IMR-90 (cell line): ENCODE measurements around the gene LARP1B.
"Not testable (repeated sequence)": the region's sequence is repeated elsewhere in the genome, so short reads cannot be mapped to it uniquely, and the experiment has no call there.

Experiments used
- BHLHE40 ChIP-seq: fragments of 150-350 bp; IDR thresholded peaks from 2 replicates; pipeline ENCODE4 v1.6.1; 2016; ENCODE audit warnings: mild to moderate bottlenecking, low read depth, low read length
- CEBPB ChIP-seq: IDR thresholded peaks from 2 replicates; pipeline ENCODE4 v1.6.1; 2012; ENCODE audit warnings: low read depth, low read length, improper control_type of control experiment
- FOS ChIP-seq: fragments of 150-350 bp; IDR thresholded peaks from 2 replicates; pipeline ENCODE4 v1.6.1; 2016; ENCODE audit warnings: low read depth, low read length
- MAFK ChIP-seq: IDR thresholded peaks from 2 replicates; pipeline ENCODE4 v1.6.1; 2012; ENCODE audit warnings: low read depth, low read length, improper control_type of control experiment
- MAZ ChIP-seq: IDR thresholded peaks from 2 replicates; pipeline ENCODE4 v1.6.1; 2012; ENCODE audit warnings: low read depth, mild to moderate bottlenecking, low read length, improper control_type of control experiment, moderate library complexity, borderline replicate concordance
- MXI1 ChIP-seq: IDR thresholded peaks from 2 replicates; pipeline ENCODE4 v1.6.1; 2012; ENCODE audit warnings: low read depth, mild to moderate bottlenecking, low read length, moderate library complexity, borderline replicate concordance
- NFE2L2 ChIP-seq: fragments of 150-350 bp; IDR thresholded peaks from 2 replicates; pipeline ENCODE4 v1.6.1; 2016; ENCODE audit warnings: low read depth, mild to moderate bottlenecking, low read length
- POLR2A ChIP-seq: IDR thresholded peaks from 2 replicates; pipeline ENCODE4 v1.6.1; 2012; ENCODE audit warnings: mild to moderate bottlenecking, low read depth, low read length
- RAD21 ChIP-seq: IDR thresholded peaks from 2 replicates; pipeline ENCODE4 v1.6.1; 2012; ENCODE audit warnings: low read length, improper control_type of control experiment
- RCOR1 ChIP-seq: IDR thresholded peaks from 2 replicates; pipeline ENCODE4 v1.6.1; 2012; ENCODE audit warnings: mild to moderate bottlenecking, low read length, improper control_type of control experiment; ENCODE audit not compliant: insufficient replicate concordance
- RFX5 ChIP-seq: IDR thresholded peaks from 2 replicates; pipeline ENCODE4 v1.8.0; 2012; ENCODE audit warnings: low read depth, mild to moderate bottlenecking, low read length, moderate library complexity
- SMC3 ChIP-seq: fragments of 150-350 bp; IDR thresholded peaks from 2 replicates; pipeline ENCODE4 v1.6.1; 2016; ENCODE audit warnings: low read depth, mild to moderate bottlenecking, antibody characterized with exemption, low read length, moderate library complexity
- TF ChIP-seq, protein P1 (sequence below): conservative IDR thresholded peaks from 2 replicates; pipeline ENCODE4 v1.5.1; 2012; ENCODE audit warnings: mild to moderate bottlenecking, low read depth, low read length, improper control_type of control experiment
- TF ChIP-seq, protein P2 (sequence below): fragments of 150-350 bp; IDR thresholded peaks from 2 replicates; pipeline ENCODE4 v1.6.1; 2017; ENCODE audit warnings: mild to moderate bottlenecking, antibody characterized with exemption, low read length, low read depth

DNA sequence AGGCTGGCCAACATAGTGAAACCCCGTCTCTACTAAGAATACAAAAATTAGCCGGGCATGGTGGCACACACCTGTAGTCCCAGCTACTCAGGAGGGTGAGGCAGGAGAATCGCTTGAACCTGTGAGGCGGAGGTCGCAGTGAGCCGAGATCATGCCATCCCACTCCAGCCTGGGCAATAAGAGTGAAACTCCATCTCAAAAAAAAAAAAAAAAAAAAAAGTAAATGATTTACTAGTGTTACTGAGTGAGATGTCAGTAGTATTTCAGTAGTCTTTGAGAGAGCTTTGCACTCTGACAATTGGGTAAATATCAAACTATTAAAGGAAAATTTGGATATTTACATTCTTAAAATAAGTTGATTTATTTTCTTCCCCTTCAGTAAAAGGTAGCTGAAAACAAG, 34.2 kb downstream of the LARP1B start:
- TF ChIP-seq, protein P1, sequence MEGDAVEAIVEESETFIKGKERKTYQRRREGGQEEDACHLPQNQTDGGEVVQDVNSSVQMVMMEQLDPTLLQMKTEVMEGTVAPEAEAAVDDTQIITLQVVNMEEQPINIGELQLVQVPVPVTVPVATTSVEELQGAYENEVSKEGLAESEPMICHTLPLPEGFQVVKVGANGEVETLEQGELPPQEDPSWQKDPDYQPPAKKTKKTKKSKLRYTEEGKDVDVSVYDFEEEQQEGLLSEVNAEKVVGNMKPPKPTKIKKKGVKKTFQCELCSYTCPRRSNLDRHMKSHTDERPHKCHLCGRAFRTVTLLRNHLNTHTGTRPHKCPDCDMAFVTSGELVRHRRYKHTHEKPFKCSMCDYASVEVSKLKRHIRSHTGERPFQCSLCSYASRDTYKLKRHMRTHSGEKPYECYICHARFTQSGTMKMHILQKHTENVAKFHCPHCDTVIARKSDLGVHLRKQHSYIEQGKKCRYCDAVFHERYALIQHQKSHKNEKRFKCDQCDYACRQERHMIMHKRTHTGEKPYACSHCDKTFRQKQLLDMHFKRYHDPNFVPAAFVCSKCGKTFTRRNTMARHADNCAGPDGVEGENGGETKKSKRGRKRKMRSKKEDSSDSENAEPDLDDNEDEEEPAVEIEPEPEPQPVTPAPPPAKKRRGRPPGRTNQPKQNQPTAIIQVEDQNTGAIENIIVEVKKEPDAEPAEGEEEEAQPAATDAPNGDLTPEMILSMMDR, result not testable (repeated sequence)
- TF ChIP-seq, protein P2, sequence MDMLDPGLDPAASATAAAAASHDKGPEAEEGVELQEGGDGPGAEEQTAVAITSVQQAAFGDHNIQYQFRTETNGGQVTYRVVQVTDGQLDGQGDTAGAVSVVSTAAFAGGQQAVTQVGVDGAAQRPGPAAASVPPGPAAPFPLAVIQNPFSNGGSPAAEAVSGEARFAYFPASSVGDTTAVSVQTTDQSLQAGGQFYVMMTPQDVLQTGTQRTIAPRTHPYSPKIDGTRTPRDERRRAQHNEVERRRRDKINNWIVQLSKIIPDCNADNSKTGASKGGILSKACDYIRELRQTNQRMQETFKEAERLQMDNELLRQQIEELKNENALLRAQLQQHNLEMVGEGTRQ, result not testable (repeated sequence)
- TF ChIP-seq MAZ, BHLHE40, FOS, POLR2A, NFE2L2, RAD21, SMC3, MXI1, RFX5, CEBPB, MAFK, RCOR1: not testable (repeated sequence)
